Lower lobe of right lung (tissue), 2 donors: ENCODE data around the gene ATP11C. TPM values are rescaled to one million over a fixed set of nuclear protein-coding genes. Genes with fewer than 3 reads are reported as not detected.
"Not testable (repeated sequence)": the region's sequence is repeated elsewhere in the genome, so short reads cannot be mapped to it uniquely, and the experiment has no call there.

Source experiments
- ATAC-seq, 2 donors: fragments of 200-7000 bp; cut with Tn5 transposase; one replicate each; pipeline ENCODE4 v1.9.1; 2020 to 2022; ENCODE audit warnings: mild to moderate bottlenecking in 2 of 2, moderate library complexity in 2 of 2
- DNase-seq: peaks from one replicate; pipeline ENCODE4 v3.0.0-alpha.2; 2020
- H3K27ac ChIP-seq: fragments of 200-600 bp; one replicate; pipeline ENCODE4 v1.8.0; 2022
- H3K27me3 ChIP-seq: fragments of 200-600 bp; one replicate; pipeline ENCODE4 v1.8.0; 2022; ENCODE audit warnings: low read depth
- H3K36me3 ChIP-seq: fragments of 200-600 bp; one replicate; pipeline ENCODE4 v1.8.0; 2022; ENCODE audit warnings: mild to moderate bottlenecking
- H3K4me1 ChIP-seq: fragments of 200-600 bp; one replicate; pipeline ENCODE4 v1.8.0; 2022
- H3K4me3 ChIP-seq: fragments of 200-600 bp; one replicate; pipeline ENCODE4 v1.8.0; 2022; ENCODE audit warnings: mild to moderate bottlenecking
- H3K9me3 ChIP-seq: fragments of 200-600 bp; one replicate; pipeline ENCODE4 v1.8.0; 2022
- CTCF ChIP-seq: fragments of 200-600 bp; IDR thresholded peaks from one replicate; pipeline ENCODE4 v1.8.0; 2022; ENCODE audit warnings: antibody characterized with exemption, mild to moderate bottlenecking
- intact Hi-C: fragments of 100-400 bp; cut with DNase I; formaldehyde crosslinking; loops from one replicate; pipeline ENCODE4 v1.11.0; 2022
- total RNA-seq: library from RNA; stranded (reverse); fragmentation: NEBNext Ultra II Directional; extraction: Animal tissue kit (Norgen Biotek cat#: 25700); gene quantifications from one replicate; pipeline ENCODE4 v1.2.1, GENCODE V29; 2021
- donor health status: DM: no; HTN: yes; CAD: no; lungs with severe emphysema.

ATP11C gene
- total RNA-seq, 1 donor from 2014 or later: 14.2 TPM

GRCh38 chrX:139969286-139969685 is 36.4 kb upstream of the ATP11C start:
- no peaks in the 10 kb centered on the region for H3K36me3 ChIP-seq
- ATAC-seq (no peak), DNase-seq (no peak)
- H3K27ac ChIP-seq: no peak overlapping the region
- H3K27me3 ChIP-seq: no peaks in the 10 kb centered on the region
- no peak for TF ChIP-seq CTCF
- no peaks in the 10 kb centered on the region for H3K9me3 ChIP-seq
- H3K4me1 ChIP-seq: no peaks in the 10 kb centered on the region
- intact Hi-C loops: no loop called here
- H3K4me3 ChIP-seq: no peak overlapping the region

GRCh38 chrX:139967750-139968149 is 34.9 kb upstream of the ATP11C start:
- ATAC-seq (no peak), DNase-seq (no peak)
- Histone ChIP-seq H3K36me3 (no peaks in the 10 kb centered on the region), H3K27me3 (no peaks in the 10 kb centered on the region), H3K4me3 (no peak overlapping the region), H3K4me1 (no peaks in the 10 kb centered on the region), H3K27ac (no peak overlapping the region), H3K9me3 (no peaks in the 10 kb centered on the region)
- no peak for TF ChIP-seq CTCF
- intact Hi-C loops: no loop called here

GRCh38 chrX:139967300-139967699 is 34.4 kb upstream of the ATP11C start:
- Histone ChIP-seq H3K27me3 (no peaks in the 10 kb centered on the region), H3K4me1 (no peaks in the 10 kb centered on the region), H3K36me3 (no peaks in the 10 kb centered on the region), H3K4me3 (no peak overlapping the region), H3K27ac (no peak overlapping the region), H3K9me3 (no peaks in the 10 kb centered on the region)
- ATAC-seq (no peak), DNase-seq (no peak)
- intact Hi-C loops: no loop called here
- TF ChIP-seq CTCF: peak; percentile 16

- H3K27me3 ChIP-seq, H3K27ac ChIP-seq, DNase-seq, H3K4me1 ChIP-seq, H3K9me3 ChIP-seq, intact Hi-C loops, H3K4me3 ChIP-seq, ATAC-seq, H3K36me3 ChIP-seq: not testable (repeated sequence)
Observed at GRCh38 chrX:139966159-139966558, 33.3 kb upstream of the ATP11C start.

- intact Hi-C loops: no loop called here
- no peak for DNase-seq
Observed at GRCh38 chrX:139965421-139965820, 32.6 kb upstream of the ATP11C start, which contains the start of gene CXorf66. TSS of gene CXorf66 (minus strand) at chrX:139965521. CDS start at chrX:139965496, 25 bp downstream.

GRCh38 chrX:139961091-139961490 is 28.2 kb upstream of the ATP11C start:
- intact Hi-C loops, DNase-seq, H3K9me3 ChIP-seq, H3K36me3 ChIP-seq, H3K27me3 ChIP-seq, H3K27ac ChIP-seq, H3K4me1 ChIP-seq, ATAC-seq, H3K4me3 ChIP-seq: not testable (repeated sequence)

More at GRCh38 chrX:139965421-139965820, 32.6 kb upstream of the ATP11C start, which contains the start of gene CXorf66:
- no peak within 1 kb of the TSS for H3K4me3 ChIP-seq
- no peak within 1 kb of the TSS for H3K27ac ChIP-seq
- H3K9me3 ChIP-seq: no peaks in the 10 kb centered on the region
- no peak for TF ChIP-seq CTCF
- ATAC-seq: no peak
- no peaks in the 10 kb centered on the region for H3K4me1 ChIP-seq
- no peaks in the 10 kb centered on the region for H3K36me3 ChIP-seq
- H3K27me3 ChIP-seq: no peaks in the 10 kb centered on the region

GRCh38 chrX:139949703-139950102 is 16.9 kb upstream of the ATP11C start:
- H3K27me3 ChIP-seq: no peaks in the 10 kb centered on the region
- no peak for ATAC-seq
- no peak overlapping the region for H3K27ac ChIP-seq
- H3K4me1 ChIP-seq: no peaks in the 10 kb centered on the region
- no peak overlapping the region for H3K4me3 ChIP-seq
- H3K9me3 ChIP-seq: no peaks in the 10 kb centered on the region
- H3K36me3 ChIP-seq: no peaks in the 10 kb centered on the region
- TF ChIP-seq CTCF: no peak
- intact Hi-C loops: no loop called here
- DNase-seq: no peak
